GM18907 (cell line): ENCODE results near the gene TBX10.

Experiments used
- ATAC-seq: cut with Tn5 transposase; IDR thresholded peaks from one replicate; pipeline ENCODE4 v1.9.1; 2021; ENCODE audit warnings: mild to moderate bottlenecking, moderate library complexity; ENCODE audit not compliant: unreplicated experiment

The TBX10 gene

DNA sequence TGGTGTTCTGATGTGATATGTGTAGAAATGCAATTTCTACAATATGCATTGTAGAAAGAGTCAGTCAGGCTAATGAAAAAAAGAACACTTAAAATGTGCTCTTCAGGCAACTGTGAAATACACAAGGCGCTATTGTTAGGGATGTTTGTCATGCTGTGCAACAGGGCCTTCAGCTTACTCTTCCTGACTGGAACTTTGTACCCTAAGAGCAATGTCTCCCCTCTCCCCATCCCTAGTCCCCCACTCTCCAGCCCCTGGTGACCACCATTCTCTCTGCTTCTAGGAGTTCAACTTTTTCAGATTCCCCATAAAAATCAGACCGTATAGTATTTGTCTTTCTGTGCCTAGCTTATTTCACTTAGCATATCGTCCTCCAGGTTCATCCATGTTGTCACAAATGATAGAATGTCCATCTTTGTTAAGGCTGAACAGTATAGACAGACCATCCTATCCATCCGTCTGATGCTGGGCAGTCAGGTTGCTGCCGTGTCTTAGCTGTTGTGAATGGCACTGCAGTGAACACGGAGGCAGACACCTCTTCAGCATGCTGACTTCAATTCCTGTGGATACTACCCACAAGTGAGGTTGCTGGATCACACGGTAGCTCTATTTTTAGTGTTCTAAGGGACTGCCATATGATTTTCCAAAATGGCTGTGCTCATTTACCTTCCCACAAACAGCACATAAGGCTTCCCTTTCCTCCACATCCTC, 22.2 kb downstream of the TBX10 start:
- ATAC-seq = no peak

- ATAC-seq = no peak
Observed at GRCh38 chr11:67616431-67617242, 22.9 kb downstream of the TBX10 start.

- ATAC-seq = no peak
Observed at GRCh38 chr11:67615728-67616430, 23.7 kb downstream of the TBX10 start.

- ATAC-seq = no peak
Observed at GRCh38 chr11:67614730-67615714, 24.5 kb downstream of the TBX10 start.

GRCh38 chr11:67613960-67614715, 25.4 kb downstream of the TBX10 start:
- peak; percentile 77 for ATAC-seq

- no peak for ATAC-seq
Observed at GRCh38 chr11:67613313-67613959, 26.1 kb downstream of the TBX10 start.

- no peak for ATAC-seq
Observed at GRCh38 chr11:67612751-67613150, 26.8 kb downstream of the TBX10 start.

- ATAC-seq = no peak
Observed at GRCh38 chr11:67611704-67612587, 27.6 kb downstream of the TBX10 start.

- no peak for ATAC-seq
Observed at GRCh38 chr11:67611165-67611564, 28.4 kb downstream of the TBX10 start.

DNA sequence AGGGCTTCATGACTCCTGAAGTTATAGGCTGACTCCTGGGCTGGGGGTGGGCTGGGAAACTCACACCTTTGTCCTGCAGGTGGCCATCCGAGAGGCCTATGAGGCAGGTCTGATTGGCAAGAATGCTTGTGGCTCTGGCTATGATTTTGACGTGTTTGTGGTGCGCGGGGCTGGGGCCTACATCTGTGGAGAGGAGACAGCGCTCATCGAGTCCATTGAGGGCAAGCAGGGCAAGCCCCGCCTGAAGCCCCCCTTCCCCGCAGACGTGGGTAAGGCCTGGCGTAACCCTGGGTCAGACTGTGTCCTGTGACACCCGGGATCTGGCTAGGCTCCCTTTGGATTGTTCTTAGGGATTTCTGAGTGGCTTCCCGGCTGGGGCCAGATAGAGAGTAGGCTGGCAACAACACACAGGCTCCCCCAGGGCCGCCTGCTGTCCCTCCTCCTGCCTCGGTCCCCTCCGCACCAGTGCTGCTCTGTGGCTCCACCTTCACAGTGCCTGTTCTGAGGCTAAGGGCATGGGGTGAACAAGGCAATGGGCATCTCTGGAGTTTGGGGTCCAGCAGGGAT, 29.2 kb downstream of the TBX10 start:
- no peak for ATAC-seq

DNA sequence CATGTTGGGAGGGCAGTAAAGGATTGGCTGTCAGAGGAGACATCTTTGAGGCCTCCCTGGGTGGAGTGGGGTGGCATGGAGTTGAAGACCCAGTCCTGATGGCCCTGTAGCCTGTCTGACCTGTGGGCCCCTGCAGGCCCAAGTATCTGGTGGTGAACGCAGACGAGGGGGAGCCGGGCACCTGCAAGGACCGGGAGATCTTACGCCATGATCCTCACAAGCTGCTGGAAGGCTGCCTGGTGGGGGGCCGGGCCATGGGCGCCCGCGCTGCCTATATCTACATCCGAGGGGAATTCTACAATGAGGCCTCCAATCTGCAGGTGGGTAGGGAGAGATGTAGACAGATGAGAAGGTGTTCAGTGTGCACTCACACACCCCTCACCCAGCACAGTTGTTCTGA, 30.2 kb downstream of the TBX10 start:
- no peak for ATAC-seq

DNA sequence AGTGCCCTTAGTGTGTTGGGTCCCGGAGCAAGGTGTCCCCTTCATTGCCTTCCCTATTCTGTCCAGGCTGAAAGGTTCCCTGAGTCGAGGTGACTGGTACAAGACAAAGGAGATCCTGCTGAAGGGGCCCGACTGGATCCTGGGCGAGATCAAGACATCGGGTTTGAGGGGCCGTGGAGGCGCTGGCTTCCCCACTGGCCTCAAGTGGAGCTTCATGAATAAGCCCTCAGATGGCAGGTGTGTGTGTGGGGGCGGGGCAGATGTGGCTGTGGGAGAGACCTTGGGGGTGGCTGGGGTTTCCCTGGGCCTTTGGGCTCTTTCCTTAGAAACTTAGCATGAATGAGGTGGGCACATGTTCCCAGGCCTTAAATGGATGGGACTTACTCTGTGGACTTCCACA, 31.1 kb downstream of the TBX10 start:
- ATAC-seq = no peak

DNA sequence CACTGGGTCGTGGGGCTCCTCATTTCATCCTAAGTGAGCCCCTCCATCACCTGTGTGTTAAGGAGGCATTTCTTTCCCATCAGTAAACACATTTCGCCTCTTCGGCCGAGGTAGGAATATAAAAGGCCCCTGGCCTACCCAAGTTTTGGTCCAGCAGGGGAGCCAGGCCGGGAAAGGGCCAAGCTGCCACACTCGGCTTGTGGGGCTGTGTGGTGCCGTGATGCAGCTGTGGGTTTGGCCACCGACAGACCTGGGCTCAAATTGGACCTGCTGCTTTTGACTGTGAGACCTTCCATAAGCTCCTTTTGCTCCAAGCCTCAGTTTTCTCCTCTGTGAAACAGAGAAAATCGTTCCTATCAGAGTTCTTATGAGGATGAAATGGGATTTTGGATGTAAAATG, 32.1 kb downstream of the TBX10 start:
- ATAC-seq = no peak

GRCh38 chr11:67606492-67607295, 32.9 kb downstream of the TBX10 start, which contains the start of gene NDUFV1:
Gene NDUFV1, plus strand, starts transcription at chr11:67606936. Its CDS starts 69 bp downstream, at chr11:67607005.
- ATAC-seq = peak; percentile 90

DNA sequence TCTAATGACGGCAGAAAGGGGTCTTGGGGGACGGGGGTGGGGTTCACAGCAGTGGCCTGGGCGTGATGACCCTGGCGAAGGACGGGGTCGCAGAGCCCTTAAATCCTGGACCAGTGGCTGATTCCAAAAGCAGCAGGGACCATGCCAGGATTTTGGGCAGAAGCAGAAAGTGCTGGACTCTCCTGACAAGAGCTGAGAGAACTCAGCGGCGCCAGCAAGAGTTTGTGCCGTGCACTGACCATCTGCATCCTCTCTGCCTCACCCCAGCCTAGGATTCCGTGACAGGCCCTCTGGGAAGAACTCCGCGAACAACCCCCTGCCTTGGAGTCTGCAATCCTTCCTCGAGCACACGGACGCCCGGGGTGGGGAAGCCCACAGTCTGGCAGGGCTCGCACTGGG, 33.5 kb downstream of the TBX10 start:
- ATAC-seq = no peak

DNA sequence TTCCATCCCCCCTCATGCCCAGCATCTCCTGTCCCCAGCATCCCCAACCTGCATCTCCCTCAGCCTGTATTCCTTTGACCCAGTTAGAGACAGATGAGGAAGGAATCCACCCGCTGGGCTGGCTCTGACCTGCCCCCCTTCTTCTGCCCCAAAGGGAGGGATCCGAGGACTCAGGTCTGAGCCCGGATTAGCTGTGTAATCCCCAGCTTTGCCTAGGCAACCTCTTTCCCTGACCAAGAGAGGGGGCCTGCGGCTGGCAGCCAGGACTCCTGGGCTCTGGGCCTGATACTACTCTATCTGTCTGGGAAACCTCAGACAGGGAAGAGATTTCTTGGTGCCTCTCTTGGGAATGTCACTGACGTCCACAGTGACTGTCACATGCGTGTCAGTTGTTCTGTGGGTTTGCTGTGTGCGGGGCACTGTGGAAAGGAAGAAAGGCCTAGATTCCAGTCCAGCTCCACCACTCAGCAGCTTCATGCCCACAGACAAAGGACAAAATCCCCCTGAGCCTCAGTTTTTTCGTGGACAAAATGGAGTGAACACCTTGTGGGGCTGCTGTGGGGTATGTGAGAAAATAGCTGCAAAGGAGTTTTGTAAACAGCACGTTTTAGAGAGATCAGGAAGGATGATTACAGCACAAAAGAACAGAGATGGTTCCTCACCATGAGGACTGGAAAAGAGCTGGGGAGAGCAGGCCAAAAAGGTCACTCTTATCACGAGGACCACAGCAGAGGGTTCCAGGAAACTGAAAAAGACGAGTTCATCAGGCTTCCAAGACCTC, 34.1 kb downstream of the TBX10 start:
- no peak for ATAC-seq
